HG03342 (cell line): ENCODE measurements around the gene RAPGEF3.
A peak's percentile ranks its signal among the peaks of the same experiment; 100 is the strongest.

Experiments
- ATAC-seq: cut with Tn5 transposase; IDR thresholded peaks from one replicate; pipeline ENCODE4 v1.9.1; 2021; ENCODE audit warnings: mild to moderate bottlenecking, moderate library complexity; ENCODE audit not compliant: unreplicated experiment

The RAPGEF3 gene

DNA sequence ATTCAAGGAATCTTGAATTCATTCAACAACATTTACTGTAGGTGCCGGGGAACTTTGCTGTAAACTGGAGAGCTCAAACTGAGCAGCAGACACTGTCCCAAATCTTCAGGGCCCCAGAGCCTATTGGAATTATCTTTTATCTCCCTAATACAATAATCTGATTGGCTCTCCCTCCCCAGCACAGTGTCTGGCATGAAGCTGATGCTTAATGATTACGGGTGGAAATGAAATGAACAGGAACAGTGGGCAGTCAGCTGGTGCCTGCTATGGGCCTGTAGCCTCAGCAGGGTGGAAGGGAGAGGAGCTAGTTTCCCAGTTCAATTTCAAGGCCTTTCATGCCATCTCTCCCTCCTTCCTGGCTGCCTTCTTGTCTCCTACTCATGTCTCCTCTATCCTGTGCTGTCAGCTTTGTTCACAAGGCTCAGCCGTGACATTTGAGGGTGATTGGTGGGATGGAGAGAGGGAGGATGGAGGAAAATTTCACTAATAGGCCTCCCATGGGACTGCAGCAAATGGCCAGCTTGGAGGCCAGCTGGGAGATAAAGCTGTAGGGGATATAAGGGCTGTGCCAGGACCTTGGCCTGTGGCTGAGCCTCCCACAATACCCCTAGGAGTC lies 4.3 kb upstream of the RAPGEF3 start:
- ATAC-seq, result no peak

DNA sequence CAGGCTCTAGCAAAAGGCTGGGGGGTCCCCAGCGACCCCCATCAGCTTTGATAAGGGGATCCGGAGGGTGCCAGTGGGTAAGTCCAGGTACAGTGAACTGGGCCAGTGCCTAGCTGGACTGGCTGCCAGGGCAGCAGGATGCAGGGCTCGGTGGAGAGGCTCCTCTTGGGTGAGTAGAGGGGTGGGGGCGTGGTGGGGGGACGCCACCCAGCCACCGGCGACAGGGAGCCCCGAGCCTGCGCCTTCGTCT lies 171 bp downstream of the RAPGEF3 start:
- no peak for ATAC-seq

DNA sequence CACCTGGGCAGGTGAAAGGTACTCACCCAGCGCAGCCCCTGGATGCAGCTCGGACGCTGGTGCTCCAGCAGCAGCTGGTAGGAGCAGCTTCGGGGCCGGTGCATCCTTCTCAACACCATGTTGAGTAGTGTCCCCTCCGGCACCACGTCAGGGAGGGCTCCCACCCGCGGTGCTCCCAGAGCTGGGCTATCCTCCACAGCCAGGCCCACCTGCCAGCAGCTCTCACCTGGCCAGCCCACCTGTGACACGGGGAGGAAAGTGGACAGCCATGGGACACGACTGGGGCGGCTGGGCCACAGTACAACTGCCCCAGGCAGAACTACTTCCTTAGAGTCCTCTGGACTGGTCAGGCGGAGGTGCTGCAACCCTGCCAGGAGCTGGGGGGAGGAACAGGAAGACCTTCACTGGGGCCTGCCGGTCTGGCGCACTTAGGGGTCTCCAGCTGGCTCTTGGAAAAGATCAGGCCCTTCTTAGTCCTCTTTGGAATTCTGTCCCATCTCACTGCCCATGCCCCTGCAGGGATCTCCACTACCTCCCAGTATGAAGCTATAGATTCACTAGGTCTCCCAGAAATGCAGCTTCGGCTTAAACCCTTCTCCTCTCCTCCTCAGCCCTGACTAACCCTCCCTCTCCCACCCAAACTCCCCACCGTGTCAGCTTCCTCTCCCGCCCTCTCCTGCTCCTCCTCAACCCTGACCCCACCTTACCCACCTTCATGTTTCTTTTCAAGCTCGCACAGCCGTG lies 668 bp downstream of the RAPGEF3 start:
- ATAC-seq, result no peak

DNA sequence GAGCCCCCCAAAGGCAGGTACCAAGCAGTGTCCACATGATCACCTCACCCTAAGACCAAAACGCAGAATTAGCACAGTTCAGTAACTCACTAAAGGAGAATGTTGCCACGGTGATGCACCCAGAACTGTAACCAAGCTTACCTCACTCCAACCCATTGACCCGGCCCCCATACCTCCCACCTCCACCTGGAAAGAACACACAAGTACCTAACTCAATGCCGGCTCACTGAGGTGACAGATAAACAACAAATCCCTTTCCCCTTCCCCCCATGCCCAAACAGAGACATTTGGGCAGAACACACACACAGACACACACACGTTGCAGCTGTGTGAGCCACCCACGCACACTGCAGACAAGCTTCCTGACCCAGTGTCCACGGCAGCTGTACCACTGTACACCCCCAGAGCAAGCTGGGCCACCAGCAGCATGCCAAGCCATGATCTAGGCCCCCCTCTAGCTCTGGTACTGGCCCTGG lies 1.3 kb downstream of the RAPGEF3 start:
- no peak for ATAC-seq

DNA sequence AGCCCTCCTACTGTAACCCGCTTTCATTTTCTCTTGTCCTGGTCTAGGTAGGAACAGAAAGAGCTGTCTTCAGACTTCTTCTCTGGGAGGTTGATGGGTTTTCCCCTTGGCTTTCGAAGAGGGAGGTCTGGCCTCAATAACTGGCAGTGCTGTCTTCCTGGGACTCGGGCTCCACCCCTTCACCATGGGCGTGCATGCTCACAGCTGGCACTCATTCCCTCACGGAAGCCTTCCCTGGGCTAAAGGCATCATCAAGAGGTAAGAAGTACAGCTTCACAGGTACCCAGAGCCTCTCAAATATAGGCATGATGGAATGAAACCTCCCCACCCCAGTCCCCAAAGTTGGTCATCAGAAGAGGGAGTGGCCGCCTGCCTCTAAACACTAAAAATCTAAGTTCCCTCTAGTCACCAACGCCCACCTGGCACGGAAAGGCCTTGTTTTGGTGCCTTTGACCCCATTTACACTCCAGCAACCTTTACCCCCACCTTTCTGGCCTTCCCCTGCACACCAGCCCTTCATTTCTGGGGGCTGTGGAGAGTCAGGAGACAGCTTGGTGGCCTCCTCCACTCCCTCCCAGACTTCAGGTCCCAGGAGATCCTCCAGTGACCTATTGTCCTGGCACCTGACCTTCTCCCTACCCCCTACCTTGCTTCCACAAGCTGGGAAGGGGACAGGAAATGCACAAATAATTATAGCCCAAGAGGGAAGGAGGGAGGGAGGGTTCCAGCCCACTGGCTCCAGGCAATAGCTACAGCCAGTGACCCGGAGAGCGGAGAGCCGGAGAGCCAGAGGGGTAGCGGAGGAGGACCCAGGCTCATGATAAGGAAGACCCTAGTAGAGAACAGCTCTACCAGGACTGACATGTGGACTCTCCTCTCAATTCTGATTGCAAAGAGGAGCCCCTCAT lies 2.8 kb downstream of the RAPGEF3 start:
- peak; percentile 65 for ATAC-seq

DNA sequence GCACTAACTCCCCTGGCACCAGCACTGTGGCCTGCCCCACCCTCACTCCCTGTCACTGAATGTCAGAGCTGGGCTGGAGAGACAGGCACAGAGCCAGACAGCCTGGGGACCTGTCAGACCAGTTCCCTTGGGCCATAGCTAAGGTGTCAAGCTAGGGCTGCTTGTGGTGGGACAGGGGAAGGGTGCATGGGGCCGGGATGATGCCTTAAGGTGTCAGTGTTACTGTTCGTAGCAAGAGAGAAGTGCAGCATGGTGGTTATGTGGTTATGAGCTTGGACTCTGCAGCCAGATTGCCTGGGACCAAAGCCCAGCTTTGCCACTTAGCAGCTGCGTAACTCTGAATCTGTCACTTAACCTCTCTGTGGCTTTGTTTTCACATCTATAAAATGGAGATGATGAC lies 3.8 kb downstream of the RAPGEF3 start:
- peak; percentile 25 for ATAC-seq

DNA sequence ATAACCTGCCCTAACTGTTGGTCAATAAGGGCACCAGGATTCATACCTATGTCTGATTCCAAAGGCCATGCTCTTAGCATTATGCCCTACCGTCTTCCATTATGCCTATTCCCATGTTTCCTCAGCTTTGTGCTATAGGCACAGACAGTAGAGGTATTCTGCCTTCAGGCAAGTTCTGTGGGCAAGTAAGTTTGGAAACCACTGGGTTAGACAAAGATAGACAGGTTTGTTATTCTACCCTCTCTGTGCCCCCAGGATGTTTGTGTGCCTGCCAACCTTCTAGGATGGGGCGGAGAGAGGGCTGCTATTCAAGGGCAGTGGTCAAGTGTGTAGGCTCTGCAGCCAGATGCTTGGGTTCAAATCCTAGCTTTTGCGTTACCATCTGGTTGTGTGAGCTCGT lies 4.6 kb downstream of the RAPGEF3 start:
- ATAC-seq, result no peak

DNA sequence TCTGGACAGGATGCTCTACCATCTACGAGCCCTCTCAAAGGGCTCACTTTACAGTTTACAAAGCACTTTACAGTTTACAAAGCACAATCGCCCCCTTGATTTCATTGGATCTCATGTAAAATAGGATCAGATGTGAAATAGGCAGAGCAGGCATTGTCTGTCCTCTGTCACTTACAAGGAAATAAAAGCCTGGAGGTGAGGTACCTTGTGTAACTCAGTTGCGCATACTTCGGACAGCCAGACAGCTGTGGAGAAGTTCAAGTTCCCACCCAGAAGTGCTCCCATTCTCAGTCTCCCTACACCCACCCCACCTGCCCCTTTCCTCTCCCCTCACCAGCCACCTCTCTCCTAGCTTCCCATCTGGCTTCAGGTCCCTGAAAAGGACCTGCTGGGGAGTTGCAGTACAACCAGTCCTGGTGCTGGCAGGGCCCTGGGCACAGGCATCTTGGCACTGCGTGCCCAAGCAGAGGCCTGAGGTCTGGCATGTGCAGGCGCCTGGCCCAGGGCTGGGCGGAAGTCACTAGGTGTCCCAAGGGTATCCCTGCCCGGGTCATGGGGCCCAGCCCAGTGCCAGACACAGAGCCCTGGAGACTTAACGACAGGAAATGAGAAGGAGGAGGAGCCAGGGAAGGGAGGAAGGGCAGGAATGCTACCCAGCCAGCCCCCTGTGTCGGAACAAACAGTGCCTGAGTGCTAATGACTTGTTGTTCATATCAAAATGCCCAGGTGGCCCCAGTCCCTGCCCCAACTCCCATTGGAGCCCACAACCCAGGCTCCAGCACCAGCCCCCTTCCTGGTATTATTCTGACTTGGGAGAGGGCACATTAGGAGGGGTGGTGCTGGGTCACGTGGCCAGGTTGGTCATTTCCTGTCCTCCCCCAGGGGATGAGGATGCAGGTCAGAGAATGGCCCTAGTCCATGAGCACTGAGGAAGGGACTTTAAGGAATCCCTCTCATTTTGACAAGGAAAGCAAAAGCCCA lies 5.4 kb downstream of the RAPGEF3 start:
- ATAC-seq, result no peak

DNA sequence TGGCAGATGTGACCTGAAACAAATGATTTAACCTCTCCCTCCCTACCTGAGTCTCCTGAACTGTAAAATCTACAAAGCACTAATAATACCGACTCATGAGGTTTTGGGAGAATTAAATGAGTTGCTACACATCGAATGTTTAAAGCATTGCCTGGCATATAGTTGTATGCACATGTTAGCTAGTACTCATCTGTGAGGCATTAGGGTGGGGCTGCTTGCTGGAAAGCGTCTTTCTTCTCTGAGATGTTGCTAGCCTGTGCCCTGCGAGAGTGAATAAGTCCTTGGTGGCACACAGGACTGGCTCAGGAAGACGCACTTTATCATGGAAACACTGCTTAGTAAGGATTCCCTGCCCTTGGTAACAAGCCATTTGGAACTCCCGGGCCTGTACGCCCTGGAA lies 6.1 kb downstream of the RAPGEF3 start:
- no peak for ATAC-seq

DNA sequence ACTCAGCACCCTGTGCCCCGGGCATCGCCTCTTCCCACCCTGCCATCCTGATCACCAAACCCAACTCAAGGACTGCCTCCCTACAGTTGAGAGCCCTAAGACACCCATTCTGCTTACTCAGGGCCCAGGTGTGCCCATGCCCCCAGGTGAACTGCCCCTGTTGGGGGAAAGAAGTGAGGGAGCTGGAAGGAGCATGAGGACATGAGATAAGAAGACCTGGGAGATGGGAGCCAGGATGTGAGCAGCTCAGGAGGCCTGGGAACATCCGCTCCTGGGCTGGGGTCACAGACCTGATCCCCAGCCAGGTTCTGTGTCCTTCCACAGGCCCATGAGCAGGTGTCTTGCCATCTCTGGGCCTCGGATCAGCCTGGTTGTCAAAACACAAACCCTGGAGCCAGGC lies 6.6 kb downstream of the RAPGEF3 start:
- ATAC-seq, result no peak

DNA sequence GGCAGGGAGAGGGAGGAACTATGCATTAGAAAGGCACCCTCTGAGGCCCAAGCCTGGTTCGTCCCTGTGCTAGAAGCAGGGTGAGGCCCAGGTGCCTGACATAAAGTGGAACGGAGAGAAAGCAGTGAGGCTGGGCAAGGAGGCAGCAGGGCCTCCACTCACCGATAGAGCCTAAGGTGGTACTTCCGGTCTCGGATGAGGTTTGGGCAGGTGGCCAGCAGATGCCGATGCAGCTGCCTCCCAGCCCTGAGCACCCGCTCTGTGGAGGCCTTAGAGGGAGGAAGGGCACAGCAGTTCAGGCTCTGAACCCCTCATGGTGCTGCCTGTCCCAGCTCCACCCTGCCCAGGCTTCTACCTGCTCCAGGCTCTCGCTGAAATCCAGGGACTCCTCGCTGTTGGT lies 7.1 kb downstream of the RAPGEF3 start:
- ATAC-seq, result no peak

DNA sequence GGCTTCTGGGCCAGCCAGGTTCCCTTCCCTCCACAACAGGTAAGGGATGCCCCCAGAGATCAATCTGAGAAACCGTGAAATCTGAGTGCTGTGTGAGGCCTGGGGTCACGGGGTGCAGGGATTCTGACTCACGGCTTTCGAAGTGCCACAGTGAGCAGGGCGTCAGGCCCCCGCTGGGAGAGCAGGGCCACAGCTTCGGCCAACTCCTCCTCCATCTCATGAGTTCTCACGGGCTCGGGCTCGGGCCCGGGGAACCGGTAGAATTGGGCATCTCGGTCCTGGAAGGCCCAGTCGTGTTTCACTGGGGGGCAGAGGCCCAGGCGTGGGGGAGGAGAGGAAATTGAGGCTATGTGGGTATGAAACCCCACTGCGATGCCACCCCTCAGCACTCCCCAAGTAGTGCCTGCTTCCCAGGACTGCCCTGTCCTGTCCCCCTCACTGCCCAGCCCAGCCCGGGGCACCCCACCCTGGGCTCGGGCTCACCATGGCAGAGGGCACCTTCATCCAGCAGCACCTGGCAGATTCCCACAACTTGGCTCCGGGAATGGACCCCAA lies 7.7 kb downstream of the RAPGEF3 start:
- ATAC-seq, result no peak

DNA sequence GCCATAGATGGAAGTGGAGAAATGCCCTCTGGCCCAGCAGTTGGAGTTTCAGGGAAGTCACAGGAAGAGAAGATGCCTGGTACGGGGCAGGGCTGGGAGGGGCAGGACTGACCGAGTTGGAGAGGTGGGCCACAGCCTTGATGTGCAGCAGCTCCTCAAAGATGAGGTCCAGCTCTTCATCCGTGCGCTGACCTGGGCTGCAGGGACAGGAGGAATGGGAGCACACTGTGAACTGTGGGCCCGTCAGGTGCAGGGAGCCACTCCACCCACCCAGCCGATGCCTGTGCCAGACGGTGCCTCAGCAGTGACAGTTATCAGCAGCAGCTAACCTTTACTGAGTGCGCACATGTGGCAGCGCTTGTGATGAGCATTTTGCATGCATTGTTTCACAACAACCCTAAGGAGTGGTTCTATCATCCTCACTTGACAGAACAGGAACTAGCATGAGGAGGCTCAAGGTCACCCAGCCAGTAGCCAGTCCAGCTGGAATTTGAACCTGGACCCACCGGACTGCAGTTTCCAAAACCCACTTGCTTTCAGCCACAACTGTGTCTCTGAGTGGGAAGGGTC lies 8.4 kb downstream of the RAPGEF3 start:
- no peak for ATAC-seq

DNA sequence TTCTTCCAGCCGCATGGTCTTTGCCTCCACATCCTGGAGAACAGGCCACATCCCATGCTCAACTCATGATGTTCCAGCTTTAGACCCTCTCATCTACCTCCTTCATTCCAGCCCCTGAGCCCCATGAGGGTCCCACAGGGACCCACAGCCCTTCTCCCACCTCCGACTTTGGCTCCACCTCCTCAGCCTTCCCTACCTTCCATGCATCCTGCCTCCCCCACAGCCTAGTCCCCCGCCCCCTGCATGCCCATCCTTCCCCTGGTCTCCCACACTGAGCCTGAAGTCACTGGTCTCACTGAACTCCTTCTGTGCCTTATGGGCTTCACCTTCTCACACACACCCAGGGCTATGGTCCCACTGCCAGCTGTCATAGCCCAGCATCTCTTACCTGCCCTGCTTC lies 9.8 kb downstream of the RAPGEF3 start:
- no peak for ATAC-seq

DNA sequence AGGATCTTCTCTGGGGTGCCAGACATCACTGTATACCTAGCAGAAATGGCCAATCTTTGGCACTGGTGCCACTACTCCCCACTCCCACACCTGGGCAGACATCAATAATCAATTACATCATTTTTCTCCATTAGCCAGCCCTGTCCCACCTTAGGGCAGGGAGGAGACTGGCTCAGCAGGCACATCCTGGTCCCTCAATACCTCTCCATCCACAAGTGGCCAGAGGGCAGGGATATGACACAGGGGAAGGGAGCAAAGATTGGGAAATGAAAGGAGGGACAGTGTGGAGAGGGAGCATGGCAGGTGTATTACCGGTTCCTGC lies 10.2 kb downstream of the RAPGEF3 start:
- no peak for ATAC-seq

DNA sequence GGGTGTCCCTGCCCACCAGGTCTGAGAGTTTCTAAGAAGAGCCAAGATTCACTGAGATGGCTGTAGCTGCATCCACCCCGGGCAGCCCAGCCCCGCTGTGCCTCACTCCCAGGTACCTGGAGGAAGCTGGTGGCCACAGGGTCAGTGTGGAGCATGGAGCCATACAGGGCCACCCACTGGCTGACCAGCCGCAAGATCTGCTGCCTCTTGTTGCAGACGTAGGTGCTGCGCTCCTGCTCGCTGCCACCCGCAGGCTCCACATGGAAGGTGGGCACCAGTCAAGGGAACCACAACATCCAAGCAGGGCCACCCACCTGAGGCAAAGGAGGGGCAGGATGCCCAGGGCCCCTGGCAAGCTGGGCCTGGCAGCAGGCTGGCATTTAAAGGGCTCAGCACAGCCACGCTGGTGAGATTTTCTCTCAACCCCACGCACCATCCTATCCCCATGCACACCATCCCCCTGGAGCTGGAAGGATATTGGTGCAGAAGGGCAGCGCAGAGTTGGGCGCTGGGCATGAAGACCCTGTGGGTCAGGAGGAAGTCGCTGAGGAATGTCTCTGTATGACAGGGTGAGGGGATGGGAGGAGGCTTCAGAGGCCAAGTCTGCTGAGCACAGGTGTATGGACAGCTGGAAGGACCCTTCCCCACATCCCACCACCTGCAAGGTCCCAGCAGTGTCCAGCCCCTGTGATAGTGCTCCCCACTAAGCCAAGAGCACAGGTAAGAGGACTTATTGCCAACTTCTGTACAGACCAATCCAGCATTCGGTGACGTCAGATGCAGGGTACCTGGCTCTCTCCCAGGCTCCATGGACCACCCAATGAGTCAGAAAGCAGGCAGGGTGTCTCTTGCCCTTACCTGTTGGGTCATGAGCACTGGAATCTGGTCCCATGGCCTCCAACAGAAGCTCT lies 10.8 kb downstream of the RAPGEF3 start:
- ATAC-seq, result no peak

DNA sequence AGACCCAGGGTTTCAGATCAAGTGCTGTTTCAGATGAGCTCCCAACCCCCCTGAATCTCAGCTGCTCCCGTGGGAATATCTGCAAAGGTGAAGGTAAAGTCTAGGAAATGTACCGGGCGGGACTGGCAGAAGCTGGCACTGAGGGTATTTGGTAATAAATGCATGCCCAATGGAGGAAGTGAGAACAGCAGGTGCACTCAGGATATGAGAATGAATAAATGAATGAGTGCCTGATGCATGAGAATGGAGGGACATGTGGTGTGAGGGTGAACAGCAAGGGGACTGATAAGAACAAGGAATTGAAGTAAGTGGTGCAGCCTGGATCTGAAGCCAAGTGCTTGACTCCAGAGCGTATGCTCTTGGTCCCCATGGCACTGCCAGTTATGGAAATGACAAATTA lies 11.6 kb downstream of the RAPGEF3 start:
- ATAC-seq, result no peak

DNA sequence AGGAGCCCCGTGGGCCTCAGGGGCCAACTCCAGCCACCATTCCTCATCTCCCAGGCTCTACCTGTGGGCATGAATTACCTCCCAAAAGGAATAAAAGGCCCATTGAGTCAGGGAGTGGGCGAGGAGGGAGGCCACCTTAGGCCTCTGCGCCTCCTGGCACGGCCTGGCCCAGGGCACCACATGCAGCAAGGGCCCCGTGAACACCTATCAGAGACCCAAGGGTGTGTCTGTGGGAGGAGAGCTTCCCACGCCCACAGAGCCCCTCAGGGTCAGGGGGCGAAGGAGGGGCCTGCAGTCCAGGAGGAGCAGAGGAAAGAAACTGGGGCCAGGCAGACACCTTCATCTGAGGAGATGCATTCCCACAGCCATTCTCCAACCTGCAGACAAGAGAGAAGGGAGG lies 12.2 kb downstream of the RAPGEF3 start:
- no peak for ATAC-seq

DNA sequence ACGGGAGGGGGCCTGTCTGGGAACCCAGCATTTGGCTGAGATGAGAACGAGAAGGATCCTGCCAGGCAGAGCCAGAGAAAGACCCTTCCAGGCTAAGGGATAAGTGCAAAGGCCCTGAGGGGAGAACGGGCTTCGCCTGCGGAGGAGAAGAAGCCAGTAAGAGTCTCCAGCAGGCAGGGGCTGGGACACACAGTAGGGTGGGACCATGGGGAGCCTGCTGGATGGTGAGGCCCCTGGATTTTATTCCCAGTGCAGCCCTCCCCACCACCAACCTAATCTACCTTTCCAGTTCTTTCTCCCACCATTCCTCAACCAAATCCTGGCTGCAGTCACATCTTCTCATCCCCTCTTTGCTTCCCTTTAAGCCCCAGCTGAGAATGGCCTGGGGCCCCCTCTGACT lies 12.6 kb downstream of the RAPGEF3 start:
- ATAC-seq, result no peak
